ENCODE results near the gene HENMT1.
"Not testable (repeated sequence)": the region's sequence is repeated elsewhere in the genome, so short reads cannot be mapped to it uniquely, and the experiment has no call there.

GRCh38 chr1:108702109-108702508 lies 41.2 kb upstream of the HENMT1 start:
- TF ChIP-seq CTCF (IDR thresholded peaks at IDR 0.05; ENCODE audit: insufficient read depth, low read length, poor library complexity, severe bottlenecking); EZH2phosphoT487 (conservative IDR thresholded peaks at IDR 0.05; ENCODE audit: low read length): not testable (repeated sequence)
